ENCODE results near the gene CLEC4F.

Gene CLEC4F, protein sequence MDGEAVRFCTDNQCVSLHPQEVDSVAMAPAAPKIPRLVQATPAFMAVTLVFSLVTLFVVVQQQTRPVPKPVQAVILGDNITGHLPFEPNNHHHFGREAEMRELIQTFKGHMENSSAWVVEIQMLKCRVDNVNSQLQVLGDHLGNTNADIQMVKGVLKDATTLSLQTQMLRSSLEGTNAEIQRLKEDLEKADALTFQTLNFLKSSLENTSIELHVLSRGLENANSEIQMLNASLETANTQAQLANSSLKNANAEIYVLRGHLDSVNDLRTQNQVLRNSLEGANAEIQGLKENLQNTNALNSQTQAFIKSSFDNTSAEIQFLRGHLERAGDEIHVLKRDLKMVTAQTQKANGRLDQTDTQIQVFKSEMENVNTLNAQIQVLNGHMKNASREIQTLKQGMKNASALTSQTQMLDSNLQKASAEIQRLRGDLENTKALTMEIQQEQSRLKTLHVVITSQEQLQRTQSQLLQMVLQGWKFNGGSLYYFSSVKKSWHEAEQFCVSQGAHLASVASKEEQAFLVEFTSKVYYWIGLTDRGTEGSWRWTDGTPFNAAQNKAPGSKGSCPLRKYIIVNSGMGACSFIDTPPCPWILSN

GRCh38 chr2:70820499-70820898, at the start of gene CLEC4F:
CLEC4F (minus strand) TSS chr2:70820599; CDS start chr2:70820523, 76 bp downstream.
- no peak for DNase-seq

DNA sequence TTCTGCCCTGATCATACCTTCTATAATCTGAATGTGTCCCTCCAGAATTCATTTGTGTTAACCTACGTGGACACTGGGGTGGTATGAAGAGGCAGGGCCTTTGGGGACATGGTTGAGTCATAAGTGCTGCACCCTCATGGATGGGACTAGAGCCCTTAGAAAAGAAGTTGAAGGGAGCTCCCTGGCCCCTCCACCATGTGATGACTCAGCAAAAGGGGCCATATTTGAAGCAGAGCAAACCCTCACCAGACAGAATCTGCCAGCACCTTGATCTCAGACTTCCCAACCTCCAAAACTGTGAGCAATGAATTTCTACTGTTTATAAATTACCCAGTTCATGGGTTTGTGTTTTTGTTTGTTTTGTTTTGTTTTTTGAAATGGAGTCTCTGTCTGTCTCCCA, 48.6 kb upstream of the CLEC4F start:
- DNase-seq = no peak

GRCh38 chr2:70861777-70862625, 41.6 kb upstream of the CLEC4F start:
- peak; percentile 78 for DNase-seq

GRCh38 chr2:70855667-70856066, 35.3 kb upstream of the CLEC4F start:
- DNase-seq = no peak

- DNase-seq = no peak
Measured at GRCh38 chr2:70854411-70854810, 34.0 kb upstream of the CLEC4F start.

- no peak for DNase-seq
Measured at GRCh38 chr2:70852824-70853223, 32.4 kb upstream of the CLEC4F start.

GRCh38 chr2:70851704-70852103, 31.3 kb upstream of the CLEC4F start:
- DNase-seq = no peak

GRCh38 chr2:70850925-70851324, 30.5 kb upstream of the CLEC4F start:
- no peak for DNase-seq

GRCh38 chr2:70842401-70842800, 22.0 kb upstream of the CLEC4F start:
- no peak for DNase-seq

DNA sequence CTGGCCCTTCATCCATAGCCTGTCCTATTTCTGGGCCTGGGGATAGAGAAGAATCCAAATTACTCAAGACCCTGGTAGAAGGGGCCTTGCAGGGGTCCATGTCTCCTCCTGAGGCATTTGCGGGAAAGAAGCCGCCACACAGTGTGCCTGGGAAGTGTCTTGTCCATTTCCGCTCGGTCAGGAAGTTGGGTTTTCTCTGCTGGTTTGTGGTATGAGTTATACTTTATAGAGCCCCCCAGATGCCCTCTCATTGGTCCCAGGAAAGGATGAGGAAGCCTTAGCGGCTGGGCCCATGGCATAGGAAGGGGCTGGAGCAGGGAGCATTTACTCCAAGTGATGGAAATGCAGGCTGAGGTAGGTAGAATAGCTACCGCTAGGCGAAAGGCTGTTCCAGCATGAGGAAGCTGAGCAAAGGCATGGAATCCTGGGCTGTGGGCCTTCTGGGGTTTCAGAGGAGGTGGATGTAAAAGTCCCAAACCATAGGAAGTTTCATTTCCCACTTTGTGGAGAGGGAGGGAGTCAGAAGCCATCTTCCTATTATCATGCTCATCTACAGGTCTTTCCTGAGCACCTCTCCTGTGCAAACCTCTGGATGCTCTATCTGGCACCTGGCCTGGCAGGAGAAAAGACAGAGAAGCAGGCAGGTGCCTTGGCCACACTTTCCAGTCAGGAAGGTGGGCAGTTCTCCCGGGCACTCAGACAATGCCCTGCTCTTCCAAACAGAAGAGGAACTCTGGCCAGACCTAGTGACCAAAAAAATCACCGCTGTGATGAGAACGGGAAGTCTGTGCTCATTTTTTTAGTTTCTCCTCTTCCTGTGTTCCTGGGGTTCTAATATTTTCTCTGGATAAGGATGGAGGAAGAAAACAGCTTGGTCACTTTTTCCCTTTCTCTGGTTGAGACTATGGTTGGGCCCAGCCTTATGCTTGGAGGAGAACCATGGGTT, 17.9 kb upstream of the CLEC4F start:
- DNase-seq = no peak

- no peak for DNase-seq
Measured at GRCh38 chr2:70835643-70836042, 15.2 kb upstream of the CLEC4F start, which contains the start of gene CD207. CD207 (minus strand) TSS chr2:70835816; CDS start chr2:70835776, 40 bp downstream.

DNA sequence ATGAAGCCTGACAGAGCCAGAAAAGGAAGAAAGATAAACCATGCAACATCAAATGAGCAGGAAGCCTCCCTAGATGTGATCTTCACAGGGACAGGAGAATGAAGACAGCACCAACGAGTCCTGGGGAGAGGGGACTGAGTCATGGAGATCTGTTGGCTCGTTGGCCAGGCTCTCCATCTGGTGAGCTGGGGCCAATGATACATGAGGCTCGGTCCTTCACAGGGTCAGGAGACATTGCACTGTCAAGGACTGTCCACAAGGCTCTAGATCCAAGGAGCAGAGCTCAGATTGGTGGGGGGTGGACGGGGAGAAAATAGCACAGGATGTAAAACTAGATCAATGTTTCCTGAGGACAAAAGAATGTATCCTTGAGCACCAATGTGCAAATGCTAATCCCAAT, 14.5 kb upstream of the CLEC4F start:
- DNase-seq = no peak

- DNase-seq = no peak
Measured at GRCh38 chr2:70834106-70834505, 13.7 kb upstream of the CLEC4F start.

DNA sequence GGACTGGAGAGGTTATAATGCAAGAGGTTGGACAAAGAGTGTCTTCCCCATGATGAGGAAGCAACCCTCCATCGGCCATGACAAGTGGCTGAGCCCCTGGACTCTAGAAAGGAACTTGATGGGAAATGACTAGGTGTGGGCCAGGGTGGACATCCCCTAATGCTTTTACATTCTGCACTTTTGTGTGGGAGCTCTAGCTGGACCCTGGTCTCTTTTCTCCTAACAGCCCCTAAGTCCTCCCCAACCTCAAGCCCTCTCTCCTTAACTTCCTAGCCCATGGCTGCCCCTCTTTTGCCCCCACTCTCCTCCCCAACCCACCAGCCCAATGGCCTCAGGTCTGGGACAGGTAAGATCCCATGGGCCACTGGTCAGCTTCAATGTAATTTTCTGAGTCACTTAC, 12.8 kb upstream of the CLEC4F start:
- no peak for DNase-seq

GRCh38 chr2:70832386-70832785, 12.0 kb upstream of the CLEC4F start:
- no peak for DNase-seq

DNA sequence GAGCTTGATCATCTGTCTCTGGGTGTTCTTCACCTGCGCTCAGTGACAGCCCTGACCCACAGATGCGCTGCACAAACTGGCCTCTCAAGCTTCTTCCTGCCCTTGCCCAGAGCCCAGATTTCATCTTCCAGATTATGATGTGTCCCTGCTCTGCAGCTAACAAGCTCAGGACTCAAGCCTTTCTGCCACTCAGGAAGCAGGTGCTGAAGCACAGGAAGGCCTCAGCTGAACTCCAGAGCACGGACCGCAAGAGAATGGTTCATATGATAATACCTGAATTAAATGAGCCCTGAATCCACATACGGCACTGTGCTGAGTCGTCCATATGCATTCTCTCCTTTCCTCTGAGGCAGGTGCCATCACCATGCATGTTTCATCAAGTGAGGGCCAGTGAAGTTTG, 11.5 kb upstream of the CLEC4F start:
- no peak for DNase-seq

DNA sequence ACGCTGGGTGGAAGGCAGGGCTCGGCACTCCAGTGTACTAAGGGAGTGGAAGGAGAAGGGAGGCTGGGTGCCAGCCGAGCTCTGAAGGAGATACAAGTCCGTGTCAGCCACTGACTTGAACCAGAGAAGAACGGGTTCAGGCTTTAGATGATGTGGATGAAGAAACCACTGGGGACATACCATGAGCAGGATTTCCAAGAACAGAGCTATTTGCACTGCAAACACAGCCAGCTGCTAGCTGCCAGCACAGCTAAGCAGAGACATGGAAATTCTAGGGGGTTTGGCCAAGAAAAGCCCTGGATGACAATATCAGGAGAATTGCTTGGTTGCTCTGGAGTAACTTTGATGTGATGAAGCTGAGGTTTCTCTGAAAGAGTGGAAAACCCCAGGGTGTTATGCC, 10.0 kb upstream of the CLEC4F start:
- peak; percentile 47 for DNase-seq

DNA sequence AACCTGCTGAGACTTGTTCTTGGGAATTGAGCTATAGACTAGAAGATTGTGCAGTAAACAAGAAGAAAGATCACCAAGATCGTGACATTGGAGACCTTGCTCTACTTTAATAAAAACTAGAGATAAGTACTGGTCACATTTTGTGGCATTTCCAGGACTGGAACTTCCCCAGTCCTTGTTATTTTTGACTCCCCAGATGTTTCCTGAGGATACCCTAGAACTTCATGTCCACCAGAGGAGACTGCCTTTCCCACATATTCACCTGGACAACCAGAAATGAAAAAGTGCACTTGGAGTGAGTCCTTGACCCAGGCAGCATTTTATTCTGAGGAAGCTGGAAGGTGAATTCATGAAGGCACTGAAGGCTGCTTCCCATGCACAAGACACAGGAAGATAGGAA, 9.5 kb upstream of the CLEC4F start:
- no peak for DNase-seq

GRCh38 chr2:70828914-70829824, 8.8 kb upstream of the CLEC4F start:
- DNase-seq = no peak

DNA sequence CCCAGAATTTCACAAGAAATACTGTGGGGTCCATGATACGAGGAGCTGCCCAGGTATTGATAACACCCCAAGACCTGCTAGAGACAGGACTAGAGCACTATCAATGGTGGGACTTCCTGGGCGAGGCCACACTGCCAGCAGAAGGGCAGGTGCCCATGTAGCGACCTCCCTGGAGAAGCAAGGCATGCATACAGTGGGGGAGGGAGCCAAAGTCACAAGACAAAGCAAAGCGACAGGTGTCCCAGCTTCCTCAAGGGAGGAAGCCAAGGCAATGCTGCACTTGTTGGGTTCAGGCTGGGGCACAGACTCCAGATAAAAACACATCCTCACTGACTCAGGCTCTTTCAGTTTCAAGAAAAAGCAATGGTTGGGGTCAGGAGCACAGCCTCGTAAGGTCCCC, 7.7 kb upstream of the CLEC4F start:
- no peak for DNase-seq

DNA sequence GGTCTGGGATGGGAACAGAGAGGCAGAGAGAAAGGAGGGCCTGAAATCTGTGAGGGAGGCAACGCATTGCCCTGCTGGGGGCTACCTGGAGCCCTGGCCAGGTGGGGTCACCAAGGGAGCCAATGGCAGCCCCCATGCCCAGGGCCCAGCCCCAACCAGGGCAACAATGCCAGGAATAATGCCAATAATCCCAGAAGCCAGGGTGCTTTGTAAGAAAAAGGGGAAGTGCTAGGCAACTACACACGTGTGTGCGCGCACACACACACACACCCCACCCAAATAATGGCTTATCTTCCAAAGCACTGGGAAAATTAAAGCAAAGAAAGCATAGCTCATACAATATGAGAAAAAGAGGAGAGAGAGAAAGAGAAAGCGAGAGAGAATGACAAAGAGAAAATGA, 7.0 kb upstream of the CLEC4F start:
- DNase-seq = no peak

All from left hindlimb (tissue), 1 donor.